CD4-positive, alpha-beta T cell (primary cell): ENCODE measurements around the gene SORL1. TPM values are rescaled to one million over a fixed set of nuclear protein-coding genes. Genes with fewer than 3 reads are reported as not detected.
A peak's percentile ranks its signal among the peaks of the same experiment; 100 is the strongest.

Source experiments
- ATAC-seq: fragments of 200-7000 bp; cut with Tn5 transposase; one replicate; pipeline ENCODE4 v1.10.0; 2022; ENCODE audit warnings: mild to moderate bottlenecking; ENCODE audit not compliant: poor library complexity
- CTCF ChIA-PET: fragments of 350-600 bp; sonication (Branson Sonifier 250); formaldehyde crosslinking; loops from one replicate; lab custom pipeline; 2021; ENCODE audit warnings: antibody characterized with exemption, inconsistent platforms; lab: Charles Lee
- POLR2A ChIA-PET: fragments of 350-600 bp; sonication (Branson Sonifier 250); formaldehyde crosslinking; loops from one replicate; lab custom pipeline; 2021; ENCODE audit warnings: antibody characterized with exemption, inconsistent platforms; lab: Charles Lee
- DNase-seq, 14 experiments: peaks; one replicate each; pipeline ENCODE4 v3.0.0-alpha.2; 2013 to 2020; ENCODE audit warnings: mixed read lengths in 2 of 14
- H3K27ac ChIP-seq, 2 donors: one replicate each; pipeline versions ENCODE4 v1.5.1 to v1.7.0; 2013; ENCODE audit warnings: low read length in 2 of 2, low read depth in 1 of 2, mild to moderate bottlenecking in 1 of 2
- H3K27me3 ChIP-seq, 2 experiments: 1 replicate in 1 of 2; 2 replicates in 1 of 2; pipeline versions ENCODE4 v1.6.1 to v1.7.0; 2013; ENCODE audit warnings: low read length in 2 of 2, control low read depth in 1 of 2, mild to moderate bottlenecking in 1 of 2, moderate library complexity in 1 of 2; ENCODE audit not compliant: insufficient read depth in 2 of 2, control insufficient read depth in 1 of 2
- H3K36me3 ChIP-seq: one replicate; pipeline ENCODE4 v1.6.1; 2013; ENCODE audit warnings: low read length, control low read depth; ENCODE audit not compliant: insufficient read depth
- H3K4me1 ChIP-seq: one replicate; pipeline ENCODE4 v1.6.1; 2013; ENCODE audit warnings: low read length, control low read depth; ENCODE audit not compliant: insufficient read depth
- H3K4me3 ChIP-seq: one replicate; pipeline ENCODE4 v1.5.1; 2013; ENCODE audit warnings: mild to moderate bottlenecking, low read length, moderate library complexity
- H3K9me3 ChIP-seq, 2 experiments: 1 replicate in 1 of 2; 2 replicates in 1 of 2; pipeline versions ENCODE4 v1.6.1 to v1.7.0; 2013; ENCODE audit warnings: low read length in 2 of 2, mild to moderate bottlenecking in 2 of 2, control low read depth in 1 of 2, moderate library complexity in 1 of 2; ENCODE audit not compliant: control insufficient read depth in 1 of 2, insufficient read depth in 1 of 2
- H3K27ac Mint-ChIP-seq: one replicate; pipeline ENCODE4 v1.8.0; 2020; ENCODE audit warnings: mixed read lengths
- H3K27me3 Mint-ChIP-seq: one replicate; pipeline ENCODE4 v1.8.0; 2021; ENCODE audit warnings: mixed read lengths
- H3K36me3 Mint-ChIP-seq: one replicate; pipeline ENCODE4 v1.8.0; 2021; ENCODE audit warnings: low read depth, mixed read lengths
- H3K4me1 Mint-ChIP-seq: one replicate; pipeline ENCODE4 v1.8.0; 2021; ENCODE audit warnings: low read depth, mixed read lengths
- H3K4me3 Mint-ChIP-seq: one replicate; pipeline ENCODE4 v1.8.0; 2020; ENCODE audit warnings: mild to moderate bottlenecking, mixed read lengths
- H3K9me3 Mint-ChIP-seq: one replicate; pipeline ENCODE4 v1.8.0; 2020; ENCODE audit warnings: mixed read lengths
- CTCF ChIP-seq: fragments of 200-600 bp; IDR thresholded peaks from one replicate; pipeline ENCODE4 v1.8.0; 2022; ENCODE audit warnings: antibody characterized with exemption, mild to moderate bottlenecking
- intact Hi-C, 2 experiments: fragments of 100-400 bp; cut with DNase I in 1 of 2; cut with micrococcal nuclease in 1 of 2; formaldehyde crosslinking; loops; one replicate each; pipeline versions ENCODE4 v1.15.1 to v1.9.0; 2023 to 2025; cut with DNase I, micrococcal nuclease
- total RNA-seq, 174 experiments: library from RNA in 2 of 174; stranded (reverse) in 2 of 174; gene quantifications; one replicate each; pipeline ENCODE4 v1.2.3 and lab custom pipeline; 2021 to 2026

SORL1 gene
- total RNA-seq, 2 experiments from 2014 or later: 235 to 241 TPM

DNA sequence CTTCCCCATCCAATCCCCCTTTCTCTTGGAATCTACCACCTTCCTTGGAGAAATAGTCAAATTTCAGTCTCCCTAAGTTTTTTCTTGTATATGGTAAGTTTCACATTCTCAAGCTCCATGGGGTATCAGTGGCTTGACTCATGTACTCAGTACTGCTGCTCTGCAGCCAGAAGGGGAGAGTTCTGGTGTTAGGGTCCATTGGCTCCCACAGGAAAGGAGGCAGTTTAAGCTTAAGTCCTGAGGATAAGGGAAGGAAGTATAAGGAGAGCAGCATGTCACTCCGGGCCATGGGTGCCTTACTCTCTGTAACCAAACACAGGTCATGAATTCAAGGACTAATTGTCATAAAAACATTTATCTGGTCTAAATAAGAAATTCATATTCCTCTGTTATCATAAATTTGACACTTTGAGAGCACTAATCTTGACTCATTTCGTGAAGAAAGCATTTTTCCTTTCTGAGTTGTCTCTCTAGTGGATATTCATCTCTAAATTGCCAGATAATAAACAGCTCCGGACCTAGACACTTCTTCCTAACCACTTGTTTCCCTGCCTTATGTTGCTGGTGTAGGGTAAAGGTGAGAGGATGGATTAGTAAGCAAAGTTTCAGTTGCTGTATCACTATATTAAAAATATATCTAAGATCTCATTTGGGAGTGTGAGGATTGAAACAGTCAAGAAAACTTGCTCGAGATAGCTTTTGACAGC, 20.1 kb upstream of the SORL1 start:
- H3K9me3 Mint-ChIP-seq: no peaks in the 10 kb centered on the region
- intact Hi-C loops: no loop called here

DNA sequence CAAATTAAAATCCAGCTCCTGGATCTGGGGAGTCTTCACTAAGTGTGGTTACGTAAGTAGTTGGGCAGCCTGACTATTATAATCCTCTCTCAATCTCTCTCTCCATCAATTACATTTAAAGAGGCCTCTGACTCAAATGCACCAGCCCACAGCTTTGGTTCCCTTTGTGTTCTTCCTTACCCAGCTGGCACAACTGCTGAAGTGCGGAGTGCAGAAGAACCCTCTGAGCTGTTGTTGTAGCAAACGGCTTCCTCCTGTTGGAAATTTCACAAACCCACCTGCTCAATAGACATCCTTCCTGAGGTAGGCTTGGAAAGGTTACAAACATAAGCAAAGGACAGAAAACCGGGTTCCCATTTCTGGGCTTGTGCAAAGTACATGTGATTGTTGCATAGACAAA, 17.0 kb upstream of the SORL1 start:
- Histone ChIP-seq H3K27ac (no peak overlapping the region), H3K9me3 (no peaks in the 10 kb centered on the region), H3K27me3 (no peaks in the 10 kb centered on the region), H3K36me3 (no peaks in the 10 kb centered on the region), H3K4me3 (no peak overlapping the region), H3K4me1 (peaks cover 13% of the 10 kb centered on the region)
- DNase-seq (no peak), ATAC-seq (no peak)
- CTCF ChIA-PET: interaction anchor here (0.6 kb wide), 1 partner anchor 225 kb away, joined by 3 read pairs; no protein-coding TSS in a partner anchor
- H3K9me3 Mint-ChIP-seq: no peaks in the 10 kb centered on the region
- POLR2A ChIA-PET: interaction anchor here (0.9 to 4.2 kb wide), 5 partner anchors 8 to 33 kb away, joined by 3 to 46 read pairs (median 6); partner anchors contain the start of genes SORL1 and SORL1-AS1
- H3K4me3 Mint-ChIP-seq: no peak overlapping the region
- intact Hi-C loops: no loop called here
- H3K27ac Mint-ChIP-seq: peak overlapping the region; percentile 57
- H3K36me3 Mint-ChIP-seq: no peaks in the 10 kb centered on the region
- peaks cover 46% of the 10 kb centered on the region for H3K4me1 Mint-ChIP-seq
- TF ChIP-seq CTCF: no peak
- H3K27me3 Mint-ChIP-seq: no peaks in the 10 kb centered on the region

More for the DNA sequence above, 20.1 kb upstream of the SORL1 start:
- ATAC-seq (no peak), DNase-seq (no peak)
- H3K27ac Mint-ChIP-seq: no peak overlapping the region
- POLR2A ChIA-PET: interaction anchor here (1.0 to 2.1 kb wide), 5 partner anchors 11 to 160 kb away, joined by 3 to 10 read pairs (median 4); no protein-coding TSS in a partner anchor
- H3K4me1 Mint-ChIP-seq: peaks cover 41% of the 10 kb centered on the region
- no peaks in the 10 kb centered on the region for H3K27me3 Mint-ChIP-seq
- no peak for TF ChIP-seq CTCF
- no peak overlapping the region for H3K4me3 ChIP-seq
- no peaks in the 10 kb centered on the region for H3K36me3 Mint-ChIP-seq
- H3K4me3 Mint-ChIP-seq: no peak overlapping the region
- peaks cover 25% of the 10 kb centered on the region for H3K4me1 ChIP-seq
- H3K36me3 ChIP-seq: no peaks in the 10 kb centered on the region
- no peaks in the 10 kb centered on the region for H3K9me3 ChIP-seq
- no peak overlapping the region for H3K27ac ChIP-seq
- H3K27me3 ChIP-seq: no peaks in the 10 kb centered on the region
- CTCF ChIA-PET: no interaction called here

- Histone ChIP-seq H3K9me3 (no peaks in the 10 kb centered on the region), H3K36me3 (no peaks in the 10 kb centered on the region), H3K4me1 (peaks cover 13% of the 10 kb centered on the region), H3K27ac (no peak overlapping the region), H3K27me3 (no peaks in the 10 kb centered on the region), H3K4me3 (no peak overlapping the region)
- DNase-seq: no peak
- no peaks in the 10 kb centered on the region for H3K9me3 Mint-ChIP-seq
- no peaks in the 10 kb centered on the region for H3K36me3 Mint-ChIP-seq
- peaks cover 53% of the 10 kb centered on the region for H3K4me1 Mint-ChIP-seq
- ChIA-PET POLR2A (interaction anchor here (0.9 to 4.2 kb wide), 5 partner anchors 8 to 32 kb away, joined by 3 to 46 read pairs (median 6); partner anchors contain the start of genes SORL1 and SORL1-AS1), CTCF (interaction anchor here (0.6 to 2.2 kb wide), 2 partner anchors 9 to 226 kb away, joined by 3 to 5 read pairs; no protein-coding TSS in a partner anchor)
- ATAC-seq: no peak
- H3K27me3 Mint-ChIP-seq: no peaks in the 10 kb centered on the region
- intact Hi-C loops: no loop called here
- H3K4me3 Mint-ChIP-seq: no peak overlapping the region
- H3K27ac Mint-ChIP-seq: peak overlapping the region; percentile 57
- no peak for TF ChIP-seq CTCF
Measured at GRCh38 chr11:121435551-121436511, 16.3 kb upstream of the SORL1 start.
